ENCODE measurements around the gene FCGR3A. TPM values are rescaled to one million over a fixed set of nuclear protein-coding genes. Genes with fewer than 3 reads are reported as not detected.
"Not testable (repeated sequence)": the region's sequence is repeated elsewhere in the genome, so short reads cannot be mapped to it uniquely, and the experiment has no call there.

Gene FCGR3A
- total RNA-seq, 3 donors from 2014 or later: 1.1 to 23.1 (median 19.8) TPM

- Histone ChIP-seq H3K9me3 (no peaks in the 10 kb centered on the region), H3K36me3 (ENCODE audit: low read depth) (no peaks in the 10 kb centered on the region), H3K4me1 (ENCODE audit: low read depth) (peaks cover 10% of the 10 kb centered on the region), H3K4me3 (no peak overlapping the region)
- intact Hi-C loops (cut with DNase I, micrococcal nuclease): no loop called here
- ATAC-seq (no peak), DNase-seq (no peak)
- TF ChIP-seq, protein P1, sequence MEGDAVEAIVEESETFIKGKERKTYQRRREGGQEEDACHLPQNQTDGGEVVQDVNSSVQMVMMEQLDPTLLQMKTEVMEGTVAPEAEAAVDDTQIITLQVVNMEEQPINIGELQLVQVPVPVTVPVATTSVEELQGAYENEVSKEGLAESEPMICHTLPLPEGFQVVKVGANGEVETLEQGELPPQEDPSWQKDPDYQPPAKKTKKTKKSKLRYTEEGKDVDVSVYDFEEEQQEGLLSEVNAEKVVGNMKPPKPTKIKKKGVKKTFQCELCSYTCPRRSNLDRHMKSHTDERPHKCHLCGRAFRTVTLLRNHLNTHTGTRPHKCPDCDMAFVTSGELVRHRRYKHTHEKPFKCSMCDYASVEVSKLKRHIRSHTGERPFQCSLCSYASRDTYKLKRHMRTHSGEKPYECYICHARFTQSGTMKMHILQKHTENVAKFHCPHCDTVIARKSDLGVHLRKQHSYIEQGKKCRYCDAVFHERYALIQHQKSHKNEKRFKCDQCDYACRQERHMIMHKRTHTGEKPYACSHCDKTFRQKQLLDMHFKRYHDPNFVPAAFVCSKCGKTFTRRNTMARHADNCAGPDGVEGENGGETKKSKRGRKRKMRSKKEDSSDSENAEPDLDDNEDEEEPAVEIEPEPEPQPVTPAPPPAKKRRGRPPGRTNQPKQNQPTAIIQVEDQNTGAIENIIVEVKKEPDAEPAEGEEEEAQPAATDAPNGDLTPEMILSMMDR (IDR thresholded peaks at IDR 0.05): no peak
Measured at GRCh38 chr1:161531986-161532643, 17.5 kb downstream of the FCGR3A start.

- peak overlapping the region; percentile 21 for H3K4me3 ChIP-seq
- H3K4me1 ChIP-seq (ENCODE audit: low read depth); H3K36me3 ChIP-seq (ENCODE audit: low read depth); H3K9me3 ChIP-seq; intact Hi-C loops (cut with DNase I, micrococcal nuclease): not testable (repeated sequence)
- ATAC-seq (peak; percentile 84), DNase-seq (peak; percentile 85 to 86 (median 85))
Measured at GRCh38 chr1:161530671-161531641, 18.7 kb downstream of the FCGR3A start.

DNA sequence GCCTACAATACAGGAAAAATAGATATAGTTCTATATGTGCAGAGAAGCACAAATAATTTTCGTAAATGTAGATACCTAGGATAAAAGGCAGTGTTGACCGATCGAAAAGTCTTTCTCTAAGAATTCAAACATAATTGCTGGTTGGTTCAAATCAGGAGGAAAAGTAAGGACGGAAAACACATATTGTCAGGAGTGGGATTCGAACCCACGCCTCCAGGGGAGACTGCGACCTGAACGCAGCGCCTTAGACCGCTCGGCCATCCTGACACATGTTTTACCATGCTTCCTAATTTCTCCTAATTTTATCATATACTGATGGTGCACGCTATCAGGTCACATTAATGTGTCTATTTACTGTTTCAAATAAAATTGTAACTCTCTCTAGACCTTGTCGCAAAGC lies 19.5 kb downstream of the FCGR3A start:
- intact Hi-C loops (cut with DNase I, micrococcal nuclease); H3K4me1 ChIP-seq (ENCODE audit: low read depth); H3K36me3 ChIP-seq (ENCODE audit: low read depth); H3K4me3 ChIP-seq; H3K9me3 ChIP-seq: not testable (repeated sequence)
- ATAC-seq (peak; percentile 63), DNase-seq (peak in 2 of 3 donors; percentile 51 to 58)

GRCh38 chr1:161529463-161530104 lies 20.0 kb downstream of the FCGR3A start:
- ATAC-seq; H3K4me1 ChIP-seq (ENCODE audit: low read depth); DNase-seq; intact Hi-C loops (cut with DNase I, micrococcal nuclease); H3K9me3 ChIP-seq; H3K36me3 ChIP-seq (ENCODE audit: low read depth); H3K4me3 ChIP-seq: not testable (repeated sequence)

GRCh38 chr1:161528550-161528949 lies 21.1 kb downstream of the FCGR3A start:
- not testable (repeated sequence) for ATAC-seq
- DNase-seq: peak in 2 of 3 donors; percentile 42 to 58

DNA sequence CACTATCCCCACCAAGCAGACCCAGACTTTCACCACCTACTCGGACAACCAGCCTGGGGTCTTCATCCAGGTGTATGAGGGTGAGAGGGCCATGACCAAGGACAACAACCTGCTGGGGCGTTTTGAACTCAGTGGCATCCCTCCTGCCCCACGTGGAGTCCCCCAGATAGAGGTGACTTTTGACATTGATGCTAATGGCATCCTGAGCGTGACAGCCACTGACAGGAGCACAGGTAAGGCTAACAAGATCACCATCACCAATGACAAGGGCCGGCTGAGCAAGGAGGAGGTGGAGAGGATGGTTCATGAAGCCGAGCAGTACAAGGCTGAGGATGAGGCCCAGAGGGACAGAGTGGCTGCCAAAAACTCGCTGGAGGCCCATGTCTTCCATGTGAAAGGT lies 23.7 kb downstream of the FCGR3A start:
- DNase-seq; intact Hi-C loops (cut with DNase I, micrococcal nuclease): not testable (repeated sequence)

More at GRCh38 chr1:161528550-161528949, 21.1 kb downstream of the FCGR3A start:
- H3K4me1 ChIP-seq (ENCODE audit: low read depth); intact Hi-C loops (cut with DNase I, micrococcal nuclease); H3K9me3 ChIP-seq; H3K36me3 ChIP-seq (ENCODE audit: low read depth); H3K4me3 ChIP-seq: not testable (repeated sequence)

GRCh38 chr1:161525321-161525720 lies 24.3 kb downstream of the FCGR3A start:
- DNase-seq (peak in 1 of 3 donors; percentile 37), ATAC-seq (peak; percentile 16)
- H3K4me3 ChIP-seq; H3K36me3 ChIP-seq (ENCODE audit: low read depth); intact Hi-C loops (cut with DNase I, micrococcal nuclease); H3K4me1 ChIP-seq (ENCODE audit: low read depth); H3K9me3 ChIP-seq: not testable (repeated sequence)

More for the DNA sequence above, 23.7 kb downstream of the FCGR3A start:
- not testable (repeated sequence) for H3K36me3 ChIP-seq (ENCODE audit: low read depth); H3K9me3 ChIP-seq; H3K4me3 ChIP-seq; H3K4me1 ChIP-seq (ENCODE audit: low read depth); ATAC-seq

DNA sequence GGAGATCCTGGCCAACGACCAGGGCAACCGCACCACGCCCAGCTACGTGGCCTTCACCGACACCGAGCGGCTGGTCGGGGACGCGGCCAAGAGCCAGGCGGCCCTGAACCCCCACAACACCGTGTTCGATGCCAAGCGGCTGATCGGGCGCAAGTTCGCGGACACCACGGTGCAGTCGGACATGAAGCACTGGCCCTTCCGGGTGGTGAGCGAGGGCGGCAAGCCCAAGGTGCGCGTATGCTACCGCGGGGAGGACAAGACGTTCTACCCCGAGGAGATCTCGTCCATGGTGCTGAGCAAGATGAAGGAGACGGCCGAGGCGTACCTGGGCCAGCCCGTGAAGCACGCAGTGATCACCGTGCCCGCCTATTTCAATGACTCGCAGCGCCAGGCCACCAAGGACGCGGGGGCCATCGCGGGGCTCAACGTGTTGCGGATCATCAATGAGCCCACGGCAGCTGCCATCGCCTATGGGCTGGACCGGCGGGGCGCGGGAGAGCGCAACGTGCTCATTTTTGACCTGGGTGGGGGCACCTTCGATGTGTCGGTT lies 24.8 kb downstream of the FCGR3A start:
- intact Hi-C loops (cut with DNase I, micrococcal nuclease): not testable (repeated sequence)

DNA sequence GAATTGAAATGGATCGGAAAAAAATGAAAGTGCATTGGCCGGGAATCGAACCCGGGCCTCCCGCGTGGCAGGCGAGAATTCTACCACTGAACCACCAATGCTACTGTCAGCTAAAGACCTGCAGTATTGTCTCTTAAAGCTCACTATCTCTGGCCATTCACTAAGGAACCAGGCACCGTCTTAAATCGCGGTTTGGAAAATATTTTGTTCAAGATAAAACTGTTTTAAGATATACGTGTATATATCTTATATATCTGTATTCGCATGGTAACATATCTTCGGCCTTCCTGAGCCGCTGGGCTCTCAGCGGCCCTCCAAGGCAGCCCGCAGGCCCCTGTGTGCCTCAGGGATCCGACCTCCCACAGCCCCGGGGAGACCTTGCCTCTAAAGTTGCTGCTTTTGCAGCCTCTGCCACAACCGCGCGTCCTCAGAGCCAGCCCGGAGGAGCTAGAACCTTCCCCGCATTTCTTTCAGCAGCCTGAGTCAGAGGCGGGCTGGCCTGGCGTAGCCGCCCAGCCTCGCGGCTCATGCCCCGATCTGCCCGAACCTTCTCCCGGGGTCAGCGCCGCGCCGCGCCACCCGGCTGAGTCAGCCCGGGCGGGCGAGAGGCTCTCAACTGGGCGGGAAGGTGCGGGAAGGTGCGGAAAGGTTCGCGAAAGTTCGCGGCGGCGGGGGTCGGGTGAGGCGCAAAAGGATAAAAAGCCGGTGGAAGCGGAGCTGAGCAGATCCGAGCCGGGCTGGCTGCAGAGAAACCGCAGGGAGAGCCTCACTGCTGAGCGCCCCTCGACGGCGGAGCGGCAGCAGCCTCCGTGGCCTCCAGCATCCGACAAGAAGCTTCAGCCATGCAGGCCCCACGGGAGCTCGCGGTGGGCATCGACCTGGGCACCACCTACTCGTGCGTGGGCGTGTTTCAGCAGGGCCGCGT lies 25.5 kb downstream of the FCGR3A start, which contains the start of gene HSPA6:
Gene HSPA6 (plus strand): TSS at position 724 of the 925 bp plus-strand sequence. CDS start 119 bp downstream, at position 843.
- H3K36me3 ChIP-seq (ENCODE audit: low read depth); intact Hi-C loops (cut with DNase I, micrococcal nuclease); H3K9me3 ChIP-seq; H3K4me1 ChIP-seq (ENCODE audit: low read depth): not testable (repeated sequence)
- ATAC-seq (peak; percentile 82), DNase-seq (peak; percentile 67 to 86 (median 68))
- H3K4me3 ChIP-seq: peak within 1 kb of the TSS; percentile 48

More for the DNA sequence above, 24.8 kb downstream of the FCGR3A start:
- not testable (repeated sequence) for H3K4me1 ChIP-seq (ENCODE audit: low read depth); H3K4me3 ChIP-seq; H3K9me3 ChIP-seq; H3K36me3 ChIP-seq (ENCODE audit: low read depth)
- peak; percentile 60 for ATAC-seq
- peak in 1 of 3 donors; percentile 47 for DNase-seq

DNA sequence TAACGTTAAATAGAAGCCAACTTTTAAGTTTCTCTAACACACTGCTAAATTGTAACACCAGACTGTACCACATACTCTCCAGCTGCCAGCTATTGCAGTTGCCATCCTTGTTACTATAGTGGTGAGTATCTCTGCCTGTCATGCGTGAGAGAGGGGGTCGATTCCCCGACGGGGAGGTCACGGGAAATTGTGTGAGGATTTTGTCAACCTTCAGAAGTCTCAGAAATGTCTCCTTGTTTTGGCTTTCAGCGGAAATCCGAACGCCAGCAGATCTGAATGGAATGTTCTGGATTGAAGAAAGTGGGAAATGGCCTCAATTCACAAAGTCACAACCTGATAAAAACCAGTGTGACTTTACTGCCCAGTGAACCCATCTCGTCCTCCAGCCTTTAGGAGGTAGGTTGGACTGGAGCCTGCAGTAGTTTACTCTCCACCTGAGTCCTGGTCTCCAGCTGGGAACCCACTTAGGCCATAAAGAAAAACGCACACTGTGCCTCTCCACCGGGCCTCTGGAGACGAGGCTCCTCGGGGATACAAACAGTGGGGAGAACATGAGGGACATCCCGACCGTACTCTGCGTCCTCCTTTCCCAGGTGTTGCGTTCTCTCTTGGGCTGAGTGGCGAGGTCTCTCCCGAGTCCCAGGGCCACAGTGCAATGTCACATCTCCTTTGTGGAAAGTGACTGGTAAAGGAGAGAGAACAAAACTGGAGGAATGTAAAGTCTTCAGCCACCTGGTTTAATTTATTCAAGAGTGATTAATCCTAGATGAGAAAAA lies 26.4 kb downstream of the FCGR3A start:
- H3K4me3 ChIP-seq; H3K36me3 ChIP-seq (ENCODE audit: low read depth); DNase-seq; ATAC-seq; intact Hi-C loops (cut with DNase I, micrococcal nuclease); H3K9me3 ChIP-seq; H3K4me1 ChIP-seq (ENCODE audit: low read depth): not testable (repeated sequence)

GRCh38 chr1:161513953-161514352 lies 35.7 kb downstream of the FCGR3A start:
- H3K9me3 ChIP-seq; H3K4me3 ChIP-seq; intact Hi-C loops (cut with DNase I, micrococcal nuclease); H3K4me1 ChIP-seq (ENCODE audit: low read depth); DNase-seq; H3K36me3 ChIP-seq (ENCODE audit: low read depth); ATAC-seq: not testable (repeated sequence)
